HAP-1 (cell line): ENCODE results near the gene POFUT1.

ENCODE experiments used
- DNase-seq, 2 experiments: peaks; one replicate each; pipeline ENCODE4 v3.0.0-alpha.2; 2016 to 2020; ENCODE audit warnings: low spot score in 2 of 2
- H3K27me3 ChIP-seq: fragments of 250-450 bp; sonication (Bioruptor Pico); 2 replicates; pipeline ENCODE4 v1.5.1; 2020; ENCODE audit warnings: low read depth, mild to moderate bottlenecking, moderate library complexity
- H3K36me3 ChIP-seq: fragments of 250-450 bp; sonication (Bioruptor Pico); replicated peaks from 2 replicates; pipeline ENCODE4 v1.5.1; 2020; ENCODE audit warnings: mild to moderate bottlenecking
- H3K4me1 ChIP-seq: fragments of 250-450 bp; sonication (Bioruptor Pico); 2 replicates; pipeline ENCODE4 v1.5.1; 2020; ENCODE audit warnings: mild to moderate bottlenecking
- H3K4me3 ChIP-seq: fragments of 250-450 bp; sonication (Bioruptor Pico); 2 replicates; pipeline ENCODE4 v1.5.1; 2020; ENCODE audit warnings: mild to moderate bottlenecking, moderate library complexity
- H3K9me3 ChIP-seq: fragments of 250-450 bp; sonication (Bioruptor Pico); 2 replicates; pipeline ENCODE4 v1.5.1; 2020; ENCODE audit warnings: mild to moderate bottlenecking, moderate library complexity
- in situ Hi-C: fragments of 300-500 bp; cut with MboI; formaldehyde crosslinking; loops from 3 replicates; pipeline ENCODE4 v1.14.3; 2020; ENCODE audit warnings: low sequenced_read_pairs, inconsistent platforms, mixed read lengths

POFUT1 gene

GRCh38 chr20:32206760-32207625, 687 bp upstream of the POFUT1 start:
- no peak for DNase-seq
- no peaks in the 10 kb centered on the region for H3K27me3 ChIP-seq
- peaks cover 39% of the 10 kb centered on the region for H3K36me3 ChIP-seq
- in situ Hi-C loops, result no loop called here
- no peaks in the 10 kb centered on the region for H3K9me3 ChIP-seq
- H3K4me3 ChIP-seq, result peak overlapping the region; percentile 99
- H3K4me1 ChIP-seq, result peaks cover 28% of the 10 kb centered on the region

- H3K4me3 ChIP-seq, result peak overlapping the region; percentile 99
- no peaks in the 10 kb centered on the region for H3K9me3 ChIP-seq
- peak in 1 of 2 experiments; percentile 25 for DNase-seq
- peaks cover 33% of the 10 kb centered on the region for H3K36me3 ChIP-seq
- in situ Hi-C loops, result no loop called here
- no peaks in the 10 kb centered on the region for H3K27me3 ChIP-seq
- peaks cover 28% of the 10 kb centered on the region for H3K4me1 ChIP-seq
Observed at GRCh38 chr20:32208499-32209154, 947 bp downstream of the POFUT1 start.

GRCh38 chr20:32209850-32210605, 2.3 kb downstream of the POFUT1 start:
- Histone ChIP-seq H3K4me1 (peaks cover 18% of the 10 kb centered on the region), H3K4me3 (no peak overlapping the region), H3K36me3 (peaks cover 32% of the 10 kb centered on the region), H3K27me3 (no peaks in the 10 kb centered on the region), H3K9me3 (no peaks in the 10 kb centered on the region)
- in situ Hi-C loops, result no loop called here
- no peak for DNase-seq

- H3K27me3 ChIP-seq, result no peaks in the 10 kb centered on the region
- peaks cover 59% of the 10 kb centered on the region for H3K36me3 ChIP-seq
- peaks cover 3% of the 10 kb centered on the region; the same call in 1 of the 2 replicates for H3K4me1 ChIP-seq
- H3K9me3 ChIP-seq, result no peaks in the 10 kb centered on the region
- no peak overlapping the region for H3K4me3 ChIP-seq
- DNase-seq, result no peak
- in situ Hi-C loops, result no loop called here
Observed at GRCh38 chr20:32213870-32214269, 6.2 kb downstream of the POFUT1 start.

- peaks cover 66% of the 10 kb centered on the region for H3K36me3 ChIP-seq
- H3K9me3 ChIP-seq, result no peaks in the 10 kb centered on the region
- H3K4me3 ChIP-seq, result no peak overlapping the region
- H3K27me3 ChIP-seq, result no peaks in the 10 kb centered on the region
- H3K4me1 ChIP-seq, result no peaks in the 10 kb centered on the region
- in situ Hi-C loops, result no loop called here
- no peak for DNase-seq
Observed at GRCh38 chr20:32215147-32215546, 7.5 kb downstream of the POFUT1 start.

- in situ Hi-C loops, result no loop called here
- no peak for DNase-seq
- no peaks in the 10 kb centered on the region for H3K9me3 ChIP-seq
- no peak overlapping the region for H3K4me3 ChIP-seq
- no peaks in the 10 kb centered on the region for H3K27me3 ChIP-seq
- H3K36me3 ChIP-seq, result peaks cover 62% of the 10 kb centered on the region
- no peaks in the 10 kb centered on the region for H3K4me1 ChIP-seq
Observed at GRCh38 chr20:32215729-32216128, 8.0 kb downstream of the POFUT1 start.

GRCh38 chr20:32216179-32217142, 8.8 kb downstream of the POFUT1 start:
- no peak for DNase-seq
- H3K36me3 ChIP-seq, result peaks cover 59% of the 10 kb centered on the region

GRCh38 chr20:32218156-32218900, 10.6 kb downstream of the POFUT1 start:
- DNase-seq, result no peak
- Histone ChIP-seq H3K36me3 (peaks cover 59% of the 10 kb centered on the region), H3K4me1 (no peaks in the 10 kb centered on the region), H3K9me3 (no peaks in the 10 kb centered on the region), H3K4me3 (no peak overlapping the region), H3K27me3 (no peaks in the 10 kb centered on the region)
- in situ Hi-C loops, result no loop called here

More at GRCh38 chr20:32216179-32217142, 8.8 kb downstream of the POFUT1 start:
- H3K4me1 ChIP-seq, result no peaks in the 10 kb centered on the region
- H3K4me3 ChIP-seq, result no peak overlapping the region
- in situ Hi-C loops, result no loop called here
- no peaks in the 10 kb centered on the region for H3K9me3 ChIP-seq
- H3K27me3 ChIP-seq, result no peaks in the 10 kb centered on the region

- peaks cover 51% of the 10 kb centered on the region for H3K36me3 ChIP-seq
- H3K4me3 ChIP-seq, result no peak overlapping the region
- H3K27me3 ChIP-seq, result no peaks in the 10 kb centered on the region
- H3K4me1 ChIP-seq, result no peaks in the 10 kb centered on the region
- in situ Hi-C loops, result no loop called here
- DNase-seq, result no peak
- no peaks in the 10 kb centered on the region for H3K9me3 ChIP-seq
Observed at GRCh38 chr20:32224463-32224862, 16.8 kb downstream of the POFUT1 start.

- H3K36me3 ChIP-seq, result peaks cover 50% of the 10 kb centered on the region
- no peaks in the 10 kb centered on the region for H3K9me3 ChIP-seq
- no peaks in the 10 kb centered on the region for H3K4me1 ChIP-seq
- DNase-seq, result no peak
- in situ Hi-C loops, result no loop called here
- no peaks in the 10 kb centered on the region for H3K27me3 ChIP-seq
- H3K4me3 ChIP-seq, result no peak overlapping the region
Observed at GRCh38 chr20:32226391-32226790, 18.7 kb downstream of the POFUT1 start.

- in situ Hi-C loops, result no loop called here
- no peaks in the 10 kb centered on the region for H3K27me3 ChIP-seq
- H3K4me3 ChIP-seq, result no peak overlapping the region
- peaks cover 54% of the 10 kb centered on the region for H3K36me3 ChIP-seq
- no peaks in the 10 kb centered on the region for H3K4me1 ChIP-seq
- no peak for DNase-seq
- H3K9me3 ChIP-seq, result no peaks in the 10 kb centered on the region
Observed at GRCh38 chr20:32227306-32227705, 19.6 kb downstream of the POFUT1 start.

- Histone ChIP-seq H3K4me3 (no peak overlapping the region), H3K4me1 (no peaks in the 10 kb centered on the region), H3K36me3 (peaks cover 54% of the 10 kb centered on the region), H3K9me3 (no peaks in the 10 kb centered on the region), H3K27me3 (no peaks in the 10 kb centered on the region)
- in situ Hi-C loops, result no loop called here
- no peak for DNase-seq
Observed at GRCh38 chr20:32227744-32228688, 20.3 kb downstream of the POFUT1 start.
